Neural crest cell (in vitro differentiated cells): Measurements from ENCODE around the gene TBC1D2B. TPM values are rescaled to one million over a fixed set of nuclear protein-coding genes. Genes with fewer than 3 reads are reported as not detected.
A peak's percentile ranks its signal among the peaks of the same experiment; 100 is the strongest.

ENCODE experiments used
- DNase-seq: peaks from one replicate; pipeline ENCODE4 v3.0.0; 2021; ENCODE audit warnings: low read depth, mixed read lengths, low spot score
- H3K27ac Mint-ChIP-seq: one replicate; pipeline ENCODE4 v1.8.0; 2021; ENCODE audit warnings: mild to moderate bottlenecking, mixed read lengths; ENCODE audit not compliant: unreplicated experiment
- H3K27me3 Mint-ChIP-seq: 2 replicates; pipeline ENCODE4 v1.8.0; 2021; ENCODE audit warnings: low read depth, mild to moderate bottlenecking, mixed read lengths
- H3K36me3 Mint-ChIP-seq: 2 replicates; pipeline ENCODE4 v1.8.0; 2021; ENCODE audit warnings: low read depth, mild to moderate bottlenecking, mixed read lengths
- H3K4me1 Mint-ChIP-seq: 2 replicates; pipeline ENCODE4 v1.8.0; 2021; ENCODE audit warnings: mixed read lengths
- H3K4me3 Mint-ChIP-seq: one replicate; pipeline ENCODE4 v1.8.0; 2021; ENCODE audit warnings: mild to moderate bottlenecking, mixed read lengths
- H3K9me3 Mint-ChIP-seq: 2 replicates; pipeline ENCODE4 v1.8.0; 2021; ENCODE audit warnings: mixed read lengths
- CTCF ChIP-seq: fragments of 200-600 bp; sonication (generic); conservative IDR thresholded peaks from 2 replicates; pipeline ENCODE4 v1.5.0; 2021; ENCODE audit warnings: antibody characterized with exemption, mild to moderate bottlenecking
- total RNA-seq: library from RNA; stranded (reverse); gene quantifications from 2 replicates; pipeline ENCODE4 v1.2.1, GENCODE V29; 2021

The TBC1D2B gene
- total RNA-seq, 1 donor from 2014 or later = 21.8 TPM

GRCh38 chr15:77985931-77986480, 91.5 kb downstream of the TBC1D2B start:
- TF ChIP-seq CTCF = no peak

GRCh38 chr15:77985031-77985930, 92.2 kb downstream of the TBC1D2B start:
- Mint-ChIP-seq H3K27ac (no peak overlapping the region), H3K4me1 (peaks cover 19% of the 10 kb centered on the region), H3K4me3 (no peak overlapping the region), H3K9me3 (no peaks in the 10 kb centered on the region), H3K27me3 (peaks cover 3% of the 10 kb centered on the region), H3K36me3 (no peaks in the 10 kb centered on the region)
- TF ChIP-seq CTCF = no peak
- DNase-seq = no peak

More at GRCh38 chr15:77985931-77986480, 91.5 kb downstream of the TBC1D2B start:
- no peak overlapping the region for H3K4me3 Mint-ChIP-seq
- peaks cover 3% of the 10 kb centered on the region for H3K27me3 Mint-ChIP-seq
- H3K9me3 Mint-ChIP-seq = no peaks in the 10 kb centered on the region
- no peak overlapping the region for H3K27ac Mint-ChIP-seq
- no peak for DNase-seq
- H3K36me3 Mint-ChIP-seq = no peaks in the 10 kb centered on the region
- peaks cover 26% of the 10 kb centered on the region for H3K4me1 Mint-ChIP-seq

GRCh38 chr15:77984446-77984861, 93.1 kb downstream of the TBC1D2B start:
- Mint-ChIP-seq H3K9me3 (no peaks in the 10 kb centered on the region), H3K27me3 (peaks cover 3% of the 10 kb centered on the region), H3K36me3 (no peaks in the 10 kb centered on the region), H3K4me3 (no peak overlapping the region), H3K4me1 (peaks cover 16% of the 10 kb centered on the region), H3K27ac (no peak overlapping the region)
- no peak for DNase-seq
- no peak for TF ChIP-seq CTCF

DNA sequence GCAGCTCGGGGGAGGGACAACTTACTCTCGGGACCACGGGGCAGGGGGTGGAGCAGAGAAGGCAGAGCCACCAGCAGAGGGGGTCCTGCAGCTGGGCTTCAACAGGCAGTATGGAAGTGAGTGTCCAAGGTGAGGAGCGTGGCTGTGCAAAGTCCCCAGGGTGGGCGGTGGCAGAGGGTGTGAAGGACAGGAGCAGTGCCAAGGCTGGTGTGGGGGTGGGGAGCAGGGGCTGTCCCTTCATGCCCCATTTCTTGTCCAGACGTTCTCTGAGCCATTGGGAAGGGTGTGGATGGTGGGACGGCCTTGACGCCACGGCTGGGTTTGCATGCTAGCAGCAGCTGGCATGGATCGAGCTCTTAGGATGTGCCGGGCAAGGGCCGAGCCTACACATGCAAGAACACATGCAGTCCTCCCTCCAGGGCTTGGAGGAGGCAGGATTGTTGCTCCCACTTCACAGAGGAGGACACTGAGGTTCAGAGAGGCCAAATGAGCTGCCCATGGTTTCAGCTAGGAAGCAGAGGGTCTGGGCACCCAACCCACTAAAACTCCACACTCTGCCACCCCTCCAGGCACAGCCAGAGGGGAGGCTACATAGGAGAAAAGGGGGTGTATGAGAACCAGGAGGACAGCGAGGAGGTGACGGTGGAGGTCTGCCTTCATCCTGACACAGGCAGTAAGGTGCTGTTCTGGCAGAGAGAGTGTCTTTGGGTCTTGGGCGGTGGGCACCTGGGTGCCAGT, 93.6 kb downstream of the TBC1D2B start:
- TF ChIP-seq CTCF = no peak
- no peak overlapping the region for H3K4me3 Mint-ChIP-seq
- peak overlapping the region; percentile 50 for H3K27ac Mint-ChIP-seq
- no peaks in the 10 kb centered on the region for H3K9me3 Mint-ChIP-seq
- no peaks in the 10 kb centered on the region for H3K36me3 Mint-ChIP-seq
- DNase-seq = no peak
- H3K27me3 Mint-ChIP-seq = peaks cover 3% of the 10 kb centered on the region
- H3K4me1 Mint-ChIP-seq = peaks cover 12% of the 10 kb centered on the region

GRCh38 chr15:77983091-77983707, 94.3 kb downstream of the TBC1D2B start:
- TF ChIP-seq CTCF = no peak
- no peaks in the 10 kb centered on the region for H3K9me3 Mint-ChIP-seq
- peaks cover 9% of the 10 kb centered on the region for H3K4me1 Mint-ChIP-seq
- peaks cover 3% of the 10 kb centered on the region for H3K27me3 Mint-ChIP-seq
- DNase-seq = no peak
- H3K36me3 Mint-ChIP-seq = no peaks in the 10 kb centered on the region
- H3K27ac Mint-ChIP-seq = no peak overlapping the region
- H3K4me3 Mint-ChIP-seq = no peak overlapping the region
